Measurements from ENCODE around the gene LRRC25.

GRCh38 chr19:18439910-18440237 lies 42.5 kb upstream of the LRRC25 start:
- TF ChIP-seq EP300 (IDR thresholded peaks at IDR 0.05): no peak
- no peak for TF ChIP-seq POLR2A (IDR thresholded peaks at IDR 0.05)
- no peak for TF ChIP-seq CTCF (IDR thresholded peaks at IDR 0.05)
- no peak for TF ChIP-seq POLR2AphosphoS5 (IDR thresholded peaks at IDR 0.05)
